GM19043 (cell line): ENCODE results near the gene AP1G2.
"Not testable (repeated sequence)": the region's sequence is repeated elsewhere in the genome, so short reads cannot be mapped to it uniquely, and the experiment has no call there.

Experiments
- ATAC-seq: cut with Tn5 transposase; IDR thresholded peaks from one replicate; pipeline ENCODE4 v1.9.1; 2021; ENCODE audit warnings: low read depth; ENCODE audit not compliant: unreplicated experiment

AP1G2 gene

DNA sequence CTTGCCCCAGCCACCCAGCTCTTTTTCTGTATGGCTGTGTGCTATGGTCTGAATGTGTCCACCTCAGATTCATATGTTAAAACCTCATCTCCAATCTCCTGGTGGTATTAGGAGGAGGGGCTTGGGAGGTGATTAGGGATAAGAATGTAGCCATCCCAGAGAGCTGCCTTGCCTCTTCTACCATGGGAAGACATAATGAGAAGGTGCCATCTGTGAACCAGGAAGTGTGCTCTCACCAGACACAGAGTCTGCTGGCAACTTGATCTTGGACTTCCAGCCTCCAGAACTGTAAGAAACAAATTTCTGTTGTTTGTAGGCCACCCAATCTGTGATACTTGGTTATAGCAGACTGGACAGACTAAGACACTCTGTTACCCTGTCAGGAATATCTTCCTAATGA is 33.8 kb upstream of the AP1G2 start:
- no peak for ATAC-seq

DNA sequence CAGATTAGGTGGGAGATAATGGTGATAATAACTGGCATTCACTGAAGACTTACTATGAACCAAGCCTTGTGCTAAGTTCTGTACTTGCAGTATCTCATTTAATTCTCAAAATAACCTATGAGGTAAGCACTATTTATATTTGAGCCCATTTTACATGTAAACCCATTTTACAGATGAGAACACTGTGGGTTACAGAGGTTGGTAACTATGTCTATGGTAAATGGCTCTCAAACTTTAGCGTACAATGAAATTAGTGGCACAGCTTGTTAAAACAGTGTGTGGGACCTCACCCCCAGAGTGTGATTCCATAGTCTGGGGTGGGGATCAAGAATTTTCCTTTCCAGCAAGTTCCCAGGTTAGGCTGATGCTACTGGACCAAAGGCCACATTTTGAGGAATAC is 33.2 kb upstream of the AP1G2 start:
- ATAC-seq: no peak

DNA sequence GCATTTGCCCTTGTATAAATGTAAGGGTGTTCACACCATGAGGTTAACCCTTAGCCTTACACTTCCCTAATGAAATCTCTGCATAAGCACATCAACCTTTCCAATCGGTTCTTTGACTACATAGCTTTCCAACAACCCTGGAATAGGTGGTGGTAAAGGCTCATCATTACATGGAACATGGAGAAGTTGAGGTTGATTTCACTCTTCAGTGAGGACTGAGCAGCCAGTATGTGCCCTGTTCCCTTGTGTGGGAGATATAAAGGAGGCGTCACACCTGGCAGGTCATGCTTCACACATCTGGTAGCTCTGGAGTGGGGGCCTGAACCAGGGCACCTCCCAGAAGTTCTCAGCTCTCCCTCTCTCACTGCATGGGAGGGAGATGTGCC is 32.7 kb upstream of the AP1G2 start:
- ATAC-seq: no peak

DNA sequence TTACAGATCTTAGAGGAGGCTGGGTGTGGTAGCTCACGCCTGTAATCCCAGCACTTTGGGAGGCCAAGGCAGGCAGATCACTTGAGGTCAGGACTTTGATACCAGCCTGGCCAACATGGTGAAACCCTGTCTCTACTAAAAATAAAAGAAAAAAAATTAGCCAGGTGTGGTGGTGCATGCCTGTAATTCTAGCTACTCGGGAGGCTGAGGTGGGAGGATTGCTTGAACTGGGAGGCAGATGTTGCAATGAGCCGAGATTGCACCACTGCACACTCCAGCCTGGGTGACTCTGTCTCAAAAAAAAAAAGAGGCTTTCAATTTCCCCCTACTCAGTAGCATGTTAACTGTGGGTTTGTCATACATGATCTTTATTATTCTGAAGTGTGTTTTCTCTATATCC is 26.6 kb upstream of the AP1G2 start:
- ATAC-seq: not testable (repeated sequence)

DNA sequence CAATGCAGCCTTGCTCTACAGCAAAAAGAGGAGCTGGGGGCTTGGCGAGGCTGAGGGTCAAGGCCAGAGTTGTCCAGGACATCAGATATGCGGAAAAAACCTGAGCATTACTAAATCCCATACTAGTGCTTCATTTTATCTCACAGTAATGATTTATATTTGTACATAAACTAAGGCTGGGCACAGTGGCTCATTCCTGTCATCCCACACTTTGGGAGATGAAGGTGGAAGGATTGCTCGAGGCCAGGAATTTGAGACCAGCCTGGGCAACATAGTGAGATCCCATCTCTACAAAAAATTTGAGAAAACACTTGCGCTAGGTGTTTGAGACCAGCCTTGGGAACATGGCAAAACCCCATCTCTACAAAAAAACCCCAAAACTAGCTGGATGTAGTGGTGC is 22.6 kb upstream of the AP1G2 start:
- no peak for ATAC-seq

DNA sequence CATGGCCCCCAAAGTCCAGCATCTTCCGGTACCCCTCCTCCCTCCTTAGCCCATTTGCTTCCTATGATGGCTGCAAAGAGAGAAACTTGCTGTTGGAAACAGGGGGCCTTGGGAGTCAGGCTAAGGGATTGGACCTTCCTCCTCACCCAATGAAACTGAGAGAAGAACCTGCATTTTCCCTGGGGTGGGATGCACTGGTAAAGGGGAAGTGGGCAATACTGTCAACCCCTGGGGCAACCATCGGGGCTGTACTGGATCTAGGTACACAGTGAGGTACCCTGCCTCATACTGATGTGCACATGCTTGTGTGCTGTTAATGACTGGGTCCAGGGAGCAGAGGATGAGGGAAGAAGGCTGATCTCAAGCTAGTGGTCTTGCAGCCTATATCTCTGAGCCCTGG is 22.0 kb upstream of the AP1G2 start:
- no peak for ATAC-seq

DNA sequence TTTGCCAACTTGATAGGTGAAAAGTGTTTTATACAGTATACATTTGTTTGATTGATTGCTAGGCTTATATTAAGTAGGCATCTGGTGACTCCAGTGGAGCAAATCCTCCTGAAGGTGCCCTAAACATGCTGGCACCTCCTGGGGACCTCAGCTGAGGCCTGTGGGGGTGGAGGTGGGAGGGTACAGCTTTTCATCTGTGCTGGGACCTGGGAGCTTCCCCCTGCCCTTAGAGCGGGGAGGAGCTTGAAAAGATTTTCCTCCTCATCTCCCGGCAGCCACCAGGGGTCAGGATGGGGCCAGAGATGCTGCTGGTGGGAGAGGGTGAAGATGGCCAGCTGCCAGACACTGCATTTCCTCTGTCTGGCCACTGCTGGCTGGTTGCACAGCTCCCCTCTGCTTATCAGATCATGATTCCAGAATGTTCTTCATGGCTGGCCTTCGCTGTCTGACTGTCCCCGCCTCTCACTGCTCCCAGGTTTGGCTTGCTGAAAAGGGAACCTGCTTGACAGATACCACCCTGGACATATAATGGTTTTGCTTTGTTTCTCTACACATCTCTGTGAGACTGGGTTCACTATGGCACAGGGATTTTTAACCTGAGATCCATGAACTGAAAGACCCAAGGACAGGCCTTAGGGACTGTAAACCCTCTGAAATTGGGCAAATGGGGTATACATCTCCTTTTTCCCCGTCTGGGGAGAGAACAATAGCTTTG is 21.4 kb upstream of the AP1G2 start:
- peak; percentile 96 for ATAC-seq

DNA sequence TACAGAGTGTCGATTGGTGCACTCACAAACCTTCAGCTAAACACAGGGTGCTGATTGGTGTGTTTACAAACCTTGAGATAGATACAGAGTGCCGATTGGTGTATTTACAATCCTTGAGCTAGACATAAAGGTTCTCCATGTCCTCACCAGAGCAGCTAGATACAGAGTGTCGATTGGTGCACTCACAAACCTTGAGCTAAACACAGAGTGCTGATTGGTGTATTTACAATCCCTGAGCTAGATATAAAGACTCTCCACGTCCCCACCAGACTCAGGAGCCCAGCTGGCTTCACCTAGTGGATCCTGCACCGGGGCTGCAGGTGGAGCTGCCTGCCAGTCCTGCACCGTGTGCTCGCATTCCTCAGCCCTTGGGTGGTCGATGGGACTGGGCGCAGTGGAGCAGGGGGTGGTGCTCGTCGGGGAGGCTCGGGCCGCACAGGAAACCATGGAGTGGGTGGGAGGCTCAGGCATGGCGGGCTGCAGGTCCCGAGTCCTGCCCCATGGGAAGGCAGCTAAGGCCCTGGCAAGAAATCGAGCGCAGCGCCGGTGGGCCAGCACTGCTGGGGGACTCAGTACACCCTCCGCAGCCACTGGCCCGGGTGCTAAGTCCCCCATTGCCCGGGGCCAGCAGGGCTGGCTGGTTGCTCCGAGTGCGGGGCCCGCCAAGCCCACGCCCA is 17.1 kb upstream of the AP1G2 start:
- ATAC-seq: not testable (repeated sequence)

DNA sequence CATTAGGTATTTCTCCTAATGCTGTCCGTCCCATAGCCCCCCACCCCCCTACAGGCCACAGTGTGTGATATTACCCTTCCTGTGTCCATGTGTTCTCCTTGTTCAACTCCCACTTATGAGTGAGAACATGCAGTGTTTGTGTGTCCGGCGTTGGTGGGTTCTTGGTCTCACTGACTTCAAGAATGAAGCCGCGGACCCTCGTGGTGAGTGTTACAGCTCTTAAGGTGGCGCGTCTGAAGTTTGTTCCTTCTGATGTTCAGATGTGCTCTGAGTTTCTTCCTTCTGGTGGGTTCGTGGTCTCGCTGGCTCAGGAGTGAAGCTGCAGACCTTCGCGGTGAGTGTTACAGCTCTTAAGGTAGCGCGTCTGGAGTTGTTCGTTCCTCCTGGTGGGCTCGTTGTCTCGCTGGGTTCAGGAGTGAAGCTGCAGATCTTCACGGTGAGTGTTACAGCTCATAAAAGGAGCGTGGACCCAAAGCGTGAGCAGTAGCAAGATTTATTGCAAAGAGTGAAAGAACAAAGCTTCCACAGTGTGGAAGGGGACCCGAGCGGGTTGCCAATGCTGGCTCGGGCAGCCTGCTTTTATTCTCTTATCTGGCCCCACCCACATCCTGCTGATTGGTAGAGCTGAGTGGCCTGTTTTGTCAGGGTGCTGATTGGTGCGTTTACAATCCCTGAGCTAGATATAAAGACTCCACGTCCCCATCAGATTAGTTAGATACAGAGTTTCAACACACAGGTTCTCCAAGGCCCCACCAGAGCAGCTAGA is 16.4 kb upstream of the AP1G2 start:
- not testable (repeated sequence) for ATAC-seq

DNA sequence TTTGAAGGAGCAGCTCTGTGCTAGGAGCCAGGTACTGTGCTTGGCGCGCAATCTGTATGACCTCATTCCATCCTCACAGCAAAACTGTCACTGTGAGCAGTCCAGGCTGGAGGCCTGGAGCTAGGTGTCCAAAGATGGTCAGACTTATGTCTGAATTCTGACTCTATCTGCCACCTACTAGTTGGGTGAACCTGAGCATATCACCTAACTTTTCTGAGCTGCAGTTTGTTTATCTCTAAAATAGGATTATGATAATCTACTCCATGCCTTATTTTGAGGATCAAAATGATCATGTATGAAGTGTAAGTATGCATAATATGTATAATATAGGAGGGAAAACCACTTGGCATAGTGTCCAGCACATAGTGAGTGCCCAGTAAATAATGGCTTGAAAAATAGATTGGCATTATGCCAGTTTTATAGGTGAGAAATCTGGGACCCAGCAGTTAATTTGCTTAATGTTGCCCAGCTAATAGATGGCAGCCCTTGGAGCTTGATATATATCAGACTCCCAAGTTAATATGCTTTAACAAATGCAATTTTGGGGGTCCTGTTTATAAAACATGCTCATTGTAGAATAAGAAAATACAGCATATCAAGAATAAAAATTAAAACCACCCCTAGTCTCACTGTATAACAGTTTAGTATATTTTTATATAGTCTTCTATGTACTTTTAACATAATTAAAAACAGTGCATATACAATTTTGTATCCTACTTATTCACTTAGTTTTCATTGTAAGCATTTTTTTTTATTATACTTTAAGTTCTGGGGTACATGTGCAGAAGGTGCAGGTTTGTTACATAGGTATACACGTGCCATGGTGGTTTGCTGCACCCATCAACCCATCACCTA is 15.5 kb upstream of the AP1G2 start:
- no peak for ATAC-seq

DNA sequence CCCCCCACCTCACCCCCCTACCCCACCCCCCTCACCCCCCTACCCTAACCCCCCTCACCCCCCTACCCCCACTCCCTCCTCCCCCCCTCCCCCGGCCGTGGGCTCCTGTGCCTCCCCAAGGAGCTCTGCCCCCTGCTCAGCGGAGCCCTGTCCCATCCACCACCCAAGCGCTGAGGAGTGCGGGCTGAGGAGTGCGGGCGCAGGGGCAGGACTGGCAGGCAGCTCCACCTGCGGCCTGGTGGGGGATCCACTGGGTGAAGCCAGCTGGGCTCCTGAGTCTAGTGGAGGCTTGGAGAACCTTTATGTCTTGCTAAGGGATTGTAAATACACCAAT is 13.3 kb upstream of the AP1G2 start:
- no peak for ATAC-seq

DNA sequence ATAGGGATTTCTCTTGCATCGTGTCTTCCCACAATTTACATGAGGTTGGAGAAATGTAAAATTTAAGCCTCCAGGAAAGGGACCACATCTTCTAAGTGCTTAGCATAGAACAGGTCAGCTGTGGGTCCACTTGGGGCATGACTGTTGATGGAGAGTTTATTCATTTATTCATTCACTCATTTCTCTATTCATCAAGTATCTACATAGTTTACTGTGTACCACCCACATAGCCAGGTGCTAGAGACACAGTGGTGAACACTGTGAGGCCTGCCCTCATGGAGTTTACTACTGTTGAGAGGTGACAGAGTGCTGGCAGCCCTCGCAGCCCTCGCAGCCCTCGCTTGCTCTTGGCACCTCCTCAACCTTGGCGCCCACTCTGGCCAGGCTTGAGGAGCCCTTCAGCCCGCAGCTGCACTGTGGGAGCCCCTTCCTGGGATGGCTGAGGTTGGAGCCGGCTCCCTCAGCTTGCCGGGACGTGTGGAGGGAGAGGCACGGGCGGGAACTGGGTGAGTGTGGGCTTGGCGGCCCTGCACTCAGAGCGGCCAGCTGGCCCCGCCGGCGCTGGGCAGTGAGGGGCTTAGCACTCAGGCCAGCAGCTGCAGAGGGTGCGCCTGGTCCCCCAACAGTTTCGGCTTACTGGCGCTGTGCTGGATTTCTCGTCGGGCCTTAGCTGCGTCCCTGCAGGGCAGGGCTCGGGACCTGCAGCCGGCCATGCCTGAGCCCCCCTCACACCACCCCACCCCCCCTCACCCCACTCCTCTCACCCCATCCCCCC is 12.7 kb upstream of the AP1G2 start:
- no peak for ATAC-seq

DNA sequence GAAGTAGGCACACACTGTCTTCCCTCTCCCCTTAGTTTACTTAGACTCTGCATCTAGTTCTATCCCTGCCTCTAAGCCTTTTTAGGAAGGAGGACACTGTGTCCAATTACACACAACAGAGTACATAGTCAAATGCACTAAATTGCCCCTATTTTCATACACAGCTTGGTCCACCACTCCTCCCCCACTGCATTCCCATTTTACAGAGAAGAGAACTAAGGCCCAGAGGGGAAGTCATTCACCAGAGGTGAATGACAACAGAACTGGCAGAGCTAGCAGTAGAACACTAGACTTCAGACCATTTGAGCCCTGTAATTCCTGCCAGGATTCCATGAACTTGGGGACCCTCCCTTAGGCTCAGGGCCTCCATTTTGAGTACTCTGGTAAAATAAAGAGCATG is 12.1 kb upstream of the AP1G2 start:
- ATAC-seq: no peak

DNA sequence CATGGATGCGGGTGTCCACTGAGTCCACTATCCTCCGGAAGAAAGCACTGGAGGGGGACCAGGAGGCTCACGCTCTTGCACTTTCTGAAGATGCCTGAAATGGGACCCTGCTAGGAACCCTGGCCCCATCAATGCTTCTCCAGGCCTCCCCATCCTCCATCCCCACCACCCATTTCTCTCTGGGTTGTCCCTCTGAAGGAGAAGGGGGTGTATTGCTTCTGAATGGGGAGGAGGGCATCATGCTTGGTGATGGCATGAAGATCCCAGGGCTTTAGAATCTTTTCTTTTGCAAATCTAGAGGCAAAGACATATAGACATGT is 11.7 kb upstream of the AP1G2 start:
- no peak for ATAC-seq

DNA sequence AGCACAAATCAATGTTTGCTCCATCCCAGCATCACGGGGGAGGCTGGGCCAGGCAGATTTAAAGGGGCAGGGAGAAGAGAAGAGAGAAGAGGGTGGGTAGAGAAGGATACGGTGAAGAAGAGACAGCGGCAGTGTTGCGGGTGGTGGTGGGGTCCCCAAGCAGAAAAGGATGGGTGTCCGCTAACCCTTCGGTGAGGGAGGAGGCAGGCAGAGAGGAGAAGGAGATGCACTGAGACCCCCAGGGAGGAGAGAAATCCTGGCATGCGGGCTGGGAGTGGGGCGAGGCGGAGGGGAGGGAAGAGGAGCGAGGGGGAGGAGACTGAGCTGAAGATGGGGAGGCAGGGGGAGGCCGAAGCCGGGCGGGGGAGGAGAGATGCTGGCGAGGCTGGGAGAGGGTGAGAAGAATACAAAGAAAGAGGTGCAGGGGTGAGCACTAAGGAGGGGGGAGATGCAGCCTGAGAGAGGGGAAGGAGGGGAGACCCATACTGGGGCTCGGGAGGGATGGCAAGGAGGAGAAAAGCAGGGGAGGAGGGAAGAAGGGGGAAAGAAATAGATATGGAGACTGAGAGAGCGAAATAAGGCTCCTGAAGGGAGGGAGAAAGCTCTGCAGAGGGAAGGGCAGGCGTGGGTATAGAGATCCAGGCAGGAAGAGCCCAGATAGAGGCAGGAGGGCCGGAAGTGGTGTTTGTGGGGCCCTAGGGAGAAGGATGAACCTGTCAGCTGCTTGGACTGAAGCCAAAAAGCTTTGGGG is 11.1 kb upstream of the AP1G2 start, which contains the start of gene JPH4:
Gene JPH4 (minus strand): TSS at position 231 of the 751 bp plus-strand sequence. CDS start 1,337 bp downstream, outside the sequence.
- no peak for ATAC-seq

DNA sequence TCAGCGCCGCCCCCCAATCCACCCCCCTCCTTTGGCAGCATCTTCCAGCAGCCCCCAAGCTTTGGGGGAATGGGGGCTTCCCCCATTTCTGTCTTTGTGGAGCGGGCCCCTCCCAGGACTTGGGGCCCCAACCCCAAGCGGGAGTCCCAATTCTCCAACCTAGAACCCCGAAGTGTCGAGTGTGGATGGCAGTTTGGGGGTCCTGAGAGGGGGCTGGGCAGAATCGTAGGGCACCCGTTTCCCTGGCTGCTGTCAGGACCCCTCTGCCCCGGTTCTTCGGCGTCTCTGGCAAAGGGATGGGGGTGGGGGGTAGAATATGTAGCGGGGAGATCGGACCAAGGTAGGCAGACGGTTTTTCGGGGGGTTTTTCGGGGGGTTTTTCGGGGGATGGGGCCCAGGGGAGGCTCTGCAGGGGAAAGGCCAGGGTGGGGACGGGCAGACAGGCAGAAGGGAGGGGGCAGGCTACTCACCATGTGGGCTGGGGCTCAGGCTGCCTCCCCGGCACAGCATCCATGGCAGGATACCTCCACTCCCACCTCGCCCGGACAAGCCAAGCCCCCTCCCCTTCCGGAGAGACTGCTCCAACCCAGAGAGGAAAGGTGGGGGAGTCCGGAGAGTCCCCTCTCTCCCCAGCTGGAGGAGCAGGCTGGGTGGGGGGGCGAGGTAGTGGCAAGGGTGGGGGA is 10.3 kb upstream of the AP1G2 start:
- no peak for ATAC-seq

DNA sequence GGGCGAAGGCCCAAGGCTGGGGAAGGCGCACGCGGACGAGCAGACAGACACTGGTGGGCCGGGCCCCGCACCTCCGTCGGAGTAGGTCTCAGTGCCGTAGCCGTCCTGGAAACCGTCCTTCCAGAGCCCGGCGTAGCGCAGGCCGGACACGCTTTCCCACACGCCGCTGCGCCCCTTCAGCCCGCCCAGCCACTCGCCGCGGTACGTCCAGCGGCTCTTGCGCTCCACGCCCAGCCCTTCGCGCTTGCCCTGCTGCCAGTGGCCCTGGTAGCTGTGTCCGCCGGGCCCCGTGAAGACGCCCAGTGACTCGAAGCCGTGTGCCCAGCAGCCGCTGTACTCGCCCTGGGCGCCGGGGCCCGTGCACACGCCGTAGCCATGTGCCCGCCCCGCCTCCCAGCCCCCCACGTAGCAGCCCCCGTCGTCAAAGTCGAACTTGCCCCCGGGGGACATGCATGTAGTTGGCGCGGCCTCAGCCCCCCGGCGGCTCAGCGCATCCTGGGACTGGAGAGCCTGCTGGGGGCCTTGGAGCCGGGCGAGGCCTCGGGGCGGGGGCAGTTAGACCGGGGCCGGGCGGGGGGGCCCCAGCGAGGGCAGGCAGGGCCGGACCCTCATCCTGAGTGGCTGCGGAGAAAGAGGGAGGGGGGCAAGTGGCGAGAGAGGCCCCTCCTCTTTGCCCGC is 9.6 kb upstream of the AP1G2 start:
- no peak for ATAC-seq

DNA sequence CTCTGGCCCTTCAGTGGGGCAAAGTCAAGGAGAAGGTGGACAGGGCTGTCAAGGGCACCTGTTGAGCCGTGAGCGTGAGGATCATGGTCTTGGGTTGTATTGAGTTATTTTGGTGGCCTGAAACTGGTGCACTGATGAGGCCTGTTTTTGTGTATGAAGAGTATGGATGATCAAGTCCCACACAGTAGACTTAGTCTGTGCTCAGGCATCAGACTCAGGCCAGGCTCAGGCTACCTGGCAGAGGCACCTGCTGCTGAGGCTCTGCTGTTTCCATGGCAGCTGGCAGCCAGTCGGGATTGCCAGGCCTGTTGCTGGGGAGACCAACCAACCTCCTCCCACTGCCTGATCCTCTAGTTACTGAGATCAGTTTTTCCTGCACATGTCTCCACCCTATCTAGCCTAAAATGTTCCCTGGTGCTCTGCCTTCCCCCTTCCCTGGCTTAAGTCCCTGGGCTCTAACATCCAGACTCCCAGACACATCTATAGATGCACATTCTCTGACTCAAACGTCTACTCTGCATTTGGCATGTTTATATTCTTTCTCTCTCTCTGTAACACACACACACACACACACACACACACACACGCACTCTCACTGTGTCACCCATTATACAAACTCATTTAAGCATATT is 5.9 kb upstream of the AP1G2 start:
- no peak for ATAC-seq
